K562 (cell line): ENCODE data around the gene TP73. TPM values are rescaled to one million over a fixed set of nuclear protein-coding genes. Genes with fewer than 3 reads are reported as not detected.

Experiments
- BMI1 ChIP-seq: fragments of 150-350 bp; IDR thresholded peaks from 2 replicates; pipeline ENCODE4 v1.6.1; 2014; ENCODE audit warnings: low read length
- CEBPG ChIP-seq, 3 experiments: fragments of 200-800 bp in 1 of 3; sonication (Bioruptor generic) in 1 of 3; sonication (generic) in 1 of 3; formaldehyde crosslinking in 1 of 3; IDR thresholded peaks in 2 of 3; conservative IDR thresholded peaks in 1 of 3; 2 replicates each; pipeline versions ENCODE4 v1.6.1 to v1.8.0; 2016 to 2022; ENCODE audit warnings: missing compliant biosample characterization in 2 of 3, missing genetic modification characterization in 2 of 3, mild to moderate bottlenecking in 1 of 3, missing genetic modification reagents in 1 of 3
- ELK1 ChIP-seq: sonication (generic); formaldehyde crosslinking; IDR thresholded peaks from 2 replicates; pipeline ENCODE4 v1.8.1; 2022; ENCODE audit warnings: missing genetic modification reagents
- EWSR1 ChIP-seq: fragments of 450-650 bp; IDR thresholded peaks from 2 replicates; pipeline ENCODE4 v1.6.1; 2018; ENCODE audit warnings: borderline replicate concordance, mild to moderate bottlenecking, low read depth, moderate library complexity; ENCODE audit not compliant: partially characterized antibody
- FOXJ2 ChIP-seq: fragments of 200-800 bp; sonication (Bioruptor generic); IDR thresholded peaks from 2 replicates; pipeline ENCODE4 v1.6.1; 2016; ENCODE audit warnings: missing genetic modification characterization, missing compliant biosample characterization
- GTF3C2 ChIP-seq: IDR thresholded peaks from 3 replicates; pipeline ENCODE4 v1.6.1; 2011; ENCODE audit warnings: borderline replicate concordance, mild to moderate bottlenecking, moderate library complexity; ENCODE audit not compliant: insufficient read length; ENCODE audit errors: extremely low read depth
- HNRNPK ChIP-seq: fragments of 200-400 bp; formaldehyde crosslinking; IDR thresholded peaks from one replicate; pipeline ENCODE4 v1.6.1; 2018; ENCODE audit warnings: mild to moderate bottlenecking, low read depth, low read length; ENCODE audit not compliant: poor library complexity, severe bottlenecking
- MAFF ChIP-seq: IDR thresholded peaks from 2 replicates; pipeline ENCODE4 v1.6.1; 2012; ENCODE audit warnings: low read length, improper control_type of control experiment
- MAZ ChIP-seq, 2 experiments: fragments of 450-650 bp in 1 of 2; sonication (generic) in 1 of 2; formaldehyde crosslinking; IDR thresholded peaks in 1 of 2; conservative IDR thresholded peaks in 1 of 2; 2 replicates each; pipeline versions ENCODE4 v1.4.0 to v1.5.0; 2020; ENCODE audit warnings: mild to moderate bottlenecking in 1 of 2, missing genetic modification reagents in 1 of 2
- NFIX ChIP-seq: fragments of 250-450 bp; sonication (Bioruptor Pico); IDR thresholded peaks from 2 replicates; pipeline ENCODE4 v1.4.0; 2020; ENCODE audit warnings: low read depth, mild to moderate bottlenecking, moderate library complexity
- RBM17 ChIP-seq: fragments of 200-400 bp; formaldehyde crosslinking; IDR thresholded peaks from 2 replicates; pipeline ENCODE4 v1.6.1; 2017; ENCODE audit warnings: low read depth, mild to moderate bottlenecking, low read length, borderline replicate concordance
- SRSF1 ChIP-seq: fragments of 200-400 bp; formaldehyde crosslinking; IDR thresholded peaks from 2 replicates; pipeline ENCODE4 v1.6.1; 2017; ENCODE audit warnings: mild to moderate bottlenecking, low read depth, low read length, moderate library complexity
- TEAD2 ChIP-seq: fragments of 450-650 bp; IDR thresholded peaks from 2 replicates; pipeline ENCODE4 v1.6.1; 2016; ENCODE audit warnings: missing genetic modification characterization, control low read depth, missing compliant biosample characterization
- TEAD4 ChIP-seq, 2 experiments: sonication (generic) in 1 of 2; formaldehyde crosslinking in 1 of 2; IDR thresholded peaks; 2 replicates each; pipeline versions ENCODE4 v1.6.1 to v1.8.0; 2012 to 2022; ENCODE audit warnings: borderline replicate concordance in 1 of 2, inconsistent platforms in 1 of 2, low read length in 1 of 2, mild to moderate bottlenecking in 1 of 2, missing genetic modification reagents in 1 of 2
- XRCC3 ChIP-seq: fragments of 450-650 bp; IDR thresholded peaks from 2 replicates; pipeline ENCODE4 v1.6.1; 2017; ENCODE audit warnings: mild to moderate bottlenecking, moderate library complexity
- ZNF41 ChIP-seq: fragments of 250-450 bp; sonication (Bioruptor Pico); conservative IDR thresholded peaks from 2 replicates; pipeline ENCODE4 v1.4.0; 2020; ENCODE audit warnings: mild to moderate bottlenecking
- ZNF445 ChIP-seq: fragments of 250-450 bp; sonication (Bioruptor Pico); IDR thresholded peaks from 2 replicates; pipeline ENCODE4 v1.4.0; 2020; ENCODE audit warnings: low read depth, mild to moderate bottlenecking, moderate library complexity
- ZNF77 ChIP-seq: fragments of 250-450 bp; sonication (Bioruptor Pico); IDR thresholded peaks from 2 replicates; pipeline ENCODE4 v1.5.0; 2020
- polyA plus RNA-seq, 8 experiments: library from polyadenylated mRNA; depleted of rRNA in 4 of 8; stranded (reverse) in 5 of 8; unstranded in 3 of 8; fragments of >200 nt; fragmentation: Nextera tagmentation in 2 of 8; fragmentation: Illumina TruSeq in 1 of 8; extraction: Ambion mirVana in 2 of 8; extraction: Trizol in 1 of 8; gene quantifications; 2 replicates each; pipeline versions ENCODE4 v1.2.1 to v1.2.3, GENCODE V29; 2011 to 2014; ENCODE audit warnings: inconsistent platforms in 1 of 8, missing spikeins in 1 of 8
- total RNA-seq, 7 experiments: library from RNA; depleted of rRNA in 6 of 7; stranded (reverse); fragments of >200 nt in 6 of 7; fragmentation: Illumina TruSeq in 2 of 7; extraction: Trizol in 2 of 7; gene quantifications; 2 replicates each; pipeline versions ENCODE4 v1.2.1 to v1.2.3, GENCODE V29; 2011 to 2021; ENCODE audit warnings: low replicate concordance in 1 of 7
- TF ChIP-seq, protein P1 (sequence below): fragments of 450-650 bp; IDR thresholded peaks from 2 replicates; pipeline ENCODE4 v1.6.1; 2016
- TF ChIP-seq, protein P2 (sequence below), 2 experiments: fragments of 250-450 bp in 1 of 2; fragments of 450-650 bp in 1 of 2; sonication (Bioruptor Pico) in 1 of 2; IDR thresholded peaks; 2 replicates each; pipeline versions ENCODE4 v1.6.1 to v1.8.0; 2016 to 2021; ENCODE audit warnings: mild to moderate bottlenecking in 2 of 2, moderate library complexity in 2 of 2, missing compliant biosample characterization in 1 of 2, missing genetic modification characterization in 1 of 2

TP73 gene
- total and polyA plus RNA-seq, 9 of the 15 experiments (the other 6 are each of a cell fraction or from before 2014, with no cell fraction given): 0.07 to 1.6 (median 0.40) TPM; not detected in 2

DNA sequence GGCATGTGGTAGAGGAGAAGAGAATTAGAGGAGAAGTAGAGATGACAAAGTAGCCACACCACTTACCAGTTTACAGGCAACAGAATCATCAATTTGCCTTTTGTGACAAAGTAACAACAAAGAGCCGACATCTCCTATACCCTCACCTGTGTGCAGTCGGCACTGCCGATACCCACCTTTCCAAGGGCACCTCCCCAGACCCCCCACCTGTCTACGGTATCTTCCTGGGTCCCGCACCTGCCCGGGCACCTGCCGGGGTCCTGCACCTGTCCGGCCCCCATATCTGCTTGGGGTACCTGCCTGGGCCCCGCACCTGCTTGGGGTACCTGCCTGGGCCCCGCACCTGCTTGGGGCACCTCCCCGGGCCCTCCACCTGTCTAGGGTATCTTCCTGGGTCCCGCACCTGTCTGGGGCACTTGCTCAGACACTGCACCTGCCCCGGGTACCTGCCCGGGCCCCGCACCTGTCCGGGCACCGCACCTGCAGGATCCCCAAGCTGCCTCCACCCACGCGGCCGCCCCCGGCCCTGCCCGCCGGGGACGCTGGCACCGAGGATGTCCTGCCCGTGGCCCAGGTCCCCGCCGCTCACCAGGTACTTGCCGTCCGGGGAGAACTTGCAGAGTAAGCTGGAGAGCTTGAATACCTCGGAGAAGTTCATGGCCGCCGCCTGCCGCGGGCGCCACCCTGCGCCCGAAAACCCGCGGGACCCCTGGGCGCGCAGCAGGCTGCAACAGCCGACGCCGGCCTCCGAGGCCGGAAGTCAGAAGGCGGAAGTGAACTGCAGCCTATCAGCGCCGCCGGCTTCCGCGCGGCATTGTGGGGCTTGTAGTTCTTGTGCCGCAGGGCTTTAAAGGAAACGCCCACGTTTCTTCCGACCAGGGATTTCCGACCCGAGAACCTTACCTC is 2.7 kb upstream of the TP73 start, which contains the start of gene WRAP73 (continued):
- no peak for TF ChIP-seq TEAD4 (IDR thresholded peaks at IDR 0.05; ENCODE audit: low read length)
- TF ChIP-seq TEAD4 (CRISPR knock-in tag; IDR thresholded peaks at IDR 0.05; ENCODE audit: borderline replicate concordance): no peak
- no peak for TF ChIP-seq XRCC3
- TF ChIP-seq NFIX (CRISPR knock-in tag): no peak
- TF ChIP-seq ZNF77: no peak
- TF ChIP-seq FOXJ2: no peak
- no peak for TF ChIP-seq CEBPG (CRISPR knock-in tag; IDR thresholded peaks at IDR 0.05)
- no peak for TF ChIP-seq CEBPG (tag; conservative IDR thresholded peaks at IDR 0.05 in 1 of 2, IDR thresholded peaks at IDR 0.05 in 1 of 2)
- no peak for TF ChIP-seq TEAD2 (tag)
- TF ChIP-seq ELK1 (CRISPR knock-in tag): no peak
- no peak for TF ChIP-seq HNRNPK
- TF ChIP-seq, protein P1, sequence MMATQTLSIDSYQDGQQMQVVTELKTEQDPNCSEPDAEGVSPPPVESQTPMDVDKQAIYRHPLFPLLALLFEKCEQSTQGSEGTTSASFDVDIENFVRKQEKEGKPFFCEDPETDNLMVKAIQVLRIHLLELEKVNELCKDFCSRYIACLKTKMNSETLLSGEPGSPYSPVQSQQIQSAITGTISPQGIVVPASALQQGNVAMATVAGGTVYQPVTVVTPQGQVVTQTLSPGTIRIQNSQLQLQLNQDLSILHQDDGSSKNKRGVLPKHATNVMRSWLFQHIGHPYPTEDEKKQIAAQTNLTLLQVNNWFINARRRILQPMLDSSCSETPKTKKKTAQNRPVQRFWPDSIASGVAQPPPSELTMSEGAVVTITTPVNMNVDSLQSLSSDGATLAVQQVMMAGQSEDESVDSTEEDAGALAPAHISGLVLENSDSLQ: no peak
- no peak for TF ChIP-seq RBM17
- TF ChIP-seq, protein P2, sequence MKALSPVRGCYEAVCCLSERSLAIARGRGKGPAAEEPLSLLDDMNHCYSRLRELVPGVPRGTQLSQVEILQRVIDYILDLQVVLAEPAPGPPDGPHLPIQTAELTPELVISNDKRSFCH (CRISPR knock-in tag; IDR thresholded peaks at IDR 0.05): no peak
- TF ChIP-seq, protein P2 (tag; IDR thresholded peaks at IDR 0.05): peak; percentile 61; the same call in 1 of the 2 replicates
- 0 out of 4 replicates have a peak, but pooled peaks of 1 of the 2 experiments have one; percentile 48 for TF ChIP-seq MAZ (CRISPR knock-in tag; conservative IDR thresholded peaks at IDR 0.05 in 1 of 2, IDR thresholded peaks at IDR 0.05 in 1 of 2)
- no peak for TF ChIP-seq BMI1
- no peak for TF ChIP-seq EWSR1
- no peak for TF ChIP-seq ZNF41 (CRISPR knock-in tag)
- TF ChIP-seq GTF3C2: no peak
- TF ChIP-seq MAFF: no peak
- no peak for TF ChIP-seq ZNF445
- no peak for TF ChIP-seq SRSF1
